Measurements from ENCODE around the gene ARHGAP27.

- TF ChIP-seq, protein P1, sequence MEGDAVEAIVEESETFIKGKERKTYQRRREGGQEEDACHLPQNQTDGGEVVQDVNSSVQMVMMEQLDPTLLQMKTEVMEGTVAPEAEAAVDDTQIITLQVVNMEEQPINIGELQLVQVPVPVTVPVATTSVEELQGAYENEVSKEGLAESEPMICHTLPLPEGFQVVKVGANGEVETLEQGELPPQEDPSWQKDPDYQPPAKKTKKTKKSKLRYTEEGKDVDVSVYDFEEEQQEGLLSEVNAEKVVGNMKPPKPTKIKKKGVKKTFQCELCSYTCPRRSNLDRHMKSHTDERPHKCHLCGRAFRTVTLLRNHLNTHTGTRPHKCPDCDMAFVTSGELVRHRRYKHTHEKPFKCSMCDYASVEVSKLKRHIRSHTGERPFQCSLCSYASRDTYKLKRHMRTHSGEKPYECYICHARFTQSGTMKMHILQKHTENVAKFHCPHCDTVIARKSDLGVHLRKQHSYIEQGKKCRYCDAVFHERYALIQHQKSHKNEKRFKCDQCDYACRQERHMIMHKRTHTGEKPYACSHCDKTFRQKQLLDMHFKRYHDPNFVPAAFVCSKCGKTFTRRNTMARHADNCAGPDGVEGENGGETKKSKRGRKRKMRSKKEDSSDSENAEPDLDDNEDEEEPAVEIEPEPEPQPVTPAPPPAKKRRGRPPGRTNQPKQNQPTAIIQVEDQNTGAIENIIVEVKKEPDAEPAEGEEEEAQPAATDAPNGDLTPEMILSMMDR (IDR thresholded peaks at IDR 0.05), result no peak
- TF ChIP-seq POLR2A (IDR thresholded peaks at IDR 0.05), result no peak
Measured at GRCh38 chr17:45440161-45440778, 7.6 kb upstream of the ARHGAP27 start.
